B cell (primary cell): ENCODE data around the gene RAD50.

ENCODE experiments used
- CTCF ChIP-seq: fragments of 200-600 bp; IDR thresholded peaks from one replicate; pipeline ENCODE4 v1.8.0; 2022; ENCODE audit warnings: antibody characterized with exemption, mild to moderate bottlenecking
- EZH2 ChIP-seq: IDR thresholded peaks from 2 replicates; pipeline ENCODE4 v1.6.1; 2012; ENCODE audit warnings: borderline replicate concordance, low read depth, mild to moderate bottlenecking, moderate library complexity, low read length; ENCODE audit not compliant: insufficient read depth, poor library complexity, severe bottlenecking

GRCh38 chr5:132601071-132601728, 44.4 kb downstream of the RAD50 start:
- TF ChIP-seq CTCF = no peak
- TF ChIP-seq EZH2 = no peak
